PC-9 (cell line): ENCODE measurements around the gene WDR83.
A peak's percentile ranks its signal among the peaks of the same experiment; 100 is the strongest.

Experiments used
- CTCF ChIP-seq: fragments of 200-600 bp; sonication (generic); conservative IDR thresholded peaks from 2 replicates; pipeline ENCODE4 v1.6.1; 2017; ENCODE audit warnings: mixed run types, antibody characterized with exemption, mild to moderate bottlenecking, moderate library complexity
- EZH2 ChIP-seq: fragments of 200-600 bp; sonication (generic); IDR thresholded peaks from 2 replicates; pipeline ENCODE4 v1.8.0; 2017; ENCODE audit warnings: antibody characterized with exemption, low read depth

- TF ChIP-seq CTCF (peak; percentile 73), EZH2 (no peak)
These were observed 26.6 kb upstream of the WDR83 start for GRCh38 chr19:12639901-12640613.
